Neutrophil (primary cell): Measurements from ENCODE around the gene UROC1.

Experiments
- H3K27ac ChIP-seq: fragments of 200-600 bp; sonication (generic); 2 replicates; pipeline ENCODE4 v1.5.1; 2016; ENCODE audit warnings: mild to moderate bottlenecking, moderate library complexity
- H3K27me3 ChIP-seq: fragments of 200-600 bp; sonication (generic); 2 replicates; pipeline ENCODE4 v1.6.0; 2016; ENCODE audit warnings: mild to moderate bottlenecking
- H3K36me3 ChIP-seq: fragments of 200-600 bp; sonication (generic); 2 replicates; pipeline ENCODE4 v1.5.1; 2017
- H3K4me1 ChIP-seq, 2 experiments: fragments of 200-600 bp in 1 of 2; sonication (generic) in 1 of 2; 1 replicate in 1 of 2; 2 replicates in 1 of 2; pipeline versions ENCODE4 v1.5.1 to v1.6.1; 2013 to 2016; ENCODE audit warnings: low read depth in 1 of 2, low read length in 1 of 2, mild to moderate bottlenecking in 1 of 2, moderate library complexity in 1 of 2; ENCODE audit not compliant: control insufficient read depth in 1 of 2, insufficient read depth in 1 of 2
- H3K4me3 ChIP-seq, 2 experiments: fragments of 200-600 bp in 1 of 2; sonication (generic) in 1 of 2; 1 replicate in 1 of 2; 2 replicates in 1 of 2; pipeline ENCODE4 v1.5.1; 2013 to 2016; ENCODE audit warnings: low read depth in 1 of 2, low read length in 1 of 2, mild to moderate bottlenecking in 1 of 2, moderate library complexity in 1 of 2
- H3K9me3 ChIP-seq: fragments of 200-600 bp; sonication (generic); 2 replicates; pipeline ENCODE4 v1.5.1; 2016
- TF ChIP-seq, protein P1 (sequence below): fragments of 200-600 bp; sonication (generic); IDR thresholded peaks from 2 replicates; pipeline ENCODE4 v1.5.1; 2016; ENCODE audit warnings: antibody characterized with exemption

UROC1 gene

DNA sequence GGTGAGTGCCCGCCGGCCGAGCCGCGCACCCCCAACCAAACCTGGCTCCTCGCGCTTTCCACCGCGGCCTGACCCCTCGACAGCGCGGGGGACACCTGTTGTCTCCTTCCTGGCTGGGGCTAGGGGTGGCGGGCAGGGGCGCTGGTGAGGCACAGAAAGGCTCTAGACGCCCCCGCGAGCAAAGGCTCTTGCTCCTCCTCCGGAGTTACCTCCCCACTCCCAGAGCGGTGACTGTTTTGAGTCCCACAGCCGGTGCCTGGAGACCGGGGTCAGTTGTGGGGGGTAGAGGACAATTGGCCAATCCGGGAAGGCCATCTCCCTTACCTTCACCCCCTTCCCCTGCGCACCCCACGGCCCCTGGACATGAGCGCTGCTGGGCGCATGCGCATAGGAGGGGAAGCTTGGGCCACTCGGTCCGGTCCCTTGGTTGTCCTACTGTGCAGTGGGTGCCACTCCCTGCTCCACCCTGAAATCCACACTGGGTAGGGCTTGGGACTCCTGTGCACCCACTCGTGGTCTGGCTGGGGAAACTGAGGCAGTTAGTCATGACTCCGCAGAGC, 6.9 kb upstream of the UROC1 start:
- Histone ChIP-seq H3K36me3 (no peaks in the 10 kb centered on the region), H3K4me1 (peaks cover 59 to 74% of the 10 kb centered on the region in 2 experiments), H3K9me3 (no peaks in the 10 kb centered on the region), H3K27ac (peak overlapping the region; percentile 72), H3K27me3 (peaks cover 24% of the 10 kb centered on the region), H3K4me3 (peak overlapping the region; percentile 74 to 82)
- TF ChIP-seq, protein P1, sequence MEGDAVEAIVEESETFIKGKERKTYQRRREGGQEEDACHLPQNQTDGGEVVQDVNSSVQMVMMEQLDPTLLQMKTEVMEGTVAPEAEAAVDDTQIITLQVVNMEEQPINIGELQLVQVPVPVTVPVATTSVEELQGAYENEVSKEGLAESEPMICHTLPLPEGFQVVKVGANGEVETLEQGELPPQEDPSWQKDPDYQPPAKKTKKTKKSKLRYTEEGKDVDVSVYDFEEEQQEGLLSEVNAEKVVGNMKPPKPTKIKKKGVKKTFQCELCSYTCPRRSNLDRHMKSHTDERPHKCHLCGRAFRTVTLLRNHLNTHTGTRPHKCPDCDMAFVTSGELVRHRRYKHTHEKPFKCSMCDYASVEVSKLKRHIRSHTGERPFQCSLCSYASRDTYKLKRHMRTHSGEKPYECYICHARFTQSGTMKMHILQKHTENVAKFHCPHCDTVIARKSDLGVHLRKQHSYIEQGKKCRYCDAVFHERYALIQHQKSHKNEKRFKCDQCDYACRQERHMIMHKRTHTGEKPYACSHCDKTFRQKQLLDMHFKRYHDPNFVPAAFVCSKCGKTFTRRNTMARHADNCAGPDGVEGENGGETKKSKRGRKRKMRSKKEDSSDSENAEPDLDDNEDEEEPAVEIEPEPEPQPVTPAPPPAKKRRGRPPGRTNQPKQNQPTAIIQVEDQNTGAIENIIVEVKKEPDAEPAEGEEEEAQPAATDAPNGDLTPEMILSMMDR = peak; percentile 13

DNA sequence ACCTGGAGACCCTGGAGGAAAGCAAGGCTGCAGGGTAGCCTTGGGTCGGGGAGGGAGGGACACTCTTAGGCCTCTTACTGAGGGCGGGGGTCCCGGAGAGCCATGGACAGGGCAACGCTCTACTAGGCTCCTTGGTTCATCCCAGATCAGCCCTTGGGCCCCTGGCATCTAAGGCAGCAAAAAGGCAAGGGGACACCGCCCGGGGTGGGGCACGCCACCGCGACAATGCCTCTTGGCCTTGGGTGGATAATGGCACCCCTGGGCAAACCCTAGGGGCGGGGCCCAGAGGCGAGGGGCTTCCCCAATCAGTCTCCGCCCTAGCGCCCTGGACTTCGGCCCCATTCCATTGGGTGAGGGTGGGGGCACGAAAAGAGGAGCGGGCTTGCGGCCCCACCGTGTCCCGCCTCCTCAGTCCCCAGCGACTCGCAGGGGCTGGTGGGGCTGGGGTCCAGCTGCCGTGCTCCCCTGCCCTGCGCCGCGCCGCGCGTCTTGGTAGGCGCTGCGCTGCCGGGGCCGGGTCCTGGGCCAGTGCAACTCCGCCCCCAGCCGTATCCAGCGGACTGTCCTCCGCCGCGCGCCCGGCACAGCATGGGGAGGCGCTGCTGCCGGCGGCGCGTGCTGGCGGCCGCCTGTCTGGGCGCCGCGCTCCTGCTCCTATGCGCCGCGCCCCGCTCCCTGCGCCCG, 6.3 kb upstream of the UROC1 start, which contains the start of gene CHST13:
TSS of gene CHST13 (plus strand) at position 411 of the 684 bp plus-strand sequence. CDS start at position 589, 178 bp downstream.
- Histone ChIP-seq H3K27me3 (peaks cover 24% of the 10 kb centered on the region), H3K4me1 (peaks cover 53 to 68% of the 10 kb centered on the region in 2 experiments), H3K9me3 (no peaks in the 10 kb centered on the region), H3K36me3 (no peaks in the 10 kb centered on the region), H3K4me3 (peak within 1 kb of the TSS; percentile 74 to 82), H3K27ac (peak within 1 kb of the TSS; percentile 72)
- TF ChIP-seq, protein P1 = peak; percentile 13

DNA sequence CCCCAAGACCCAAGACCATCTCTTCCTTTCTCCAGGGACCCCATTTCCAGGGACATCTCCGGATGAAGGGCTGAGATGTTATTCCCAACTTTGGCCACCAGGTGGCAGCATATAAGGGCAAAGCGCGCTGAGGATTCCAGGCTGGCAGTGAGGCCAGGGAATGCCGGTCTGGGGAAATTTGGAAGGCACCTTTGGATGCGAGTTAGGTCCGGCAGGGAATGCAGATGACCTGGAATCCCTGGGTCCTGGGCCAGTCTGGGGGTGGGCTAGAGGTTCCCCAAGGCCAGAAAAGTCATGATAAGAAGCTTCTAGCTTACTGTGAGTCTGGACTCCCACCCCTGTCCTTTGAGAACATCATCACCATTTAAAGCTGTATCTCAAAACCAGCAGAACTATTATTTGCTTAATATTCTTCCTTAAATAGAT, 4.8 kb upstream of the UROC1 start:
- Histone ChIP-seq H3K27ac (no peak overlapping the region), H3K27me3 (peaks cover 32% of the 10 kb centered on the region), H3K4me3 (no peak overlapping the region), H3K36me3 (no peaks in the 10 kb centered on the region), H3K4me1 (peaks cover 38 to 52% of the 10 kb centered on the region in 2 experiments), H3K9me3 (no peaks in the 10 kb centered on the region)
- TF ChIP-seq, protein P1 = peak; percentile 94

DNA sequence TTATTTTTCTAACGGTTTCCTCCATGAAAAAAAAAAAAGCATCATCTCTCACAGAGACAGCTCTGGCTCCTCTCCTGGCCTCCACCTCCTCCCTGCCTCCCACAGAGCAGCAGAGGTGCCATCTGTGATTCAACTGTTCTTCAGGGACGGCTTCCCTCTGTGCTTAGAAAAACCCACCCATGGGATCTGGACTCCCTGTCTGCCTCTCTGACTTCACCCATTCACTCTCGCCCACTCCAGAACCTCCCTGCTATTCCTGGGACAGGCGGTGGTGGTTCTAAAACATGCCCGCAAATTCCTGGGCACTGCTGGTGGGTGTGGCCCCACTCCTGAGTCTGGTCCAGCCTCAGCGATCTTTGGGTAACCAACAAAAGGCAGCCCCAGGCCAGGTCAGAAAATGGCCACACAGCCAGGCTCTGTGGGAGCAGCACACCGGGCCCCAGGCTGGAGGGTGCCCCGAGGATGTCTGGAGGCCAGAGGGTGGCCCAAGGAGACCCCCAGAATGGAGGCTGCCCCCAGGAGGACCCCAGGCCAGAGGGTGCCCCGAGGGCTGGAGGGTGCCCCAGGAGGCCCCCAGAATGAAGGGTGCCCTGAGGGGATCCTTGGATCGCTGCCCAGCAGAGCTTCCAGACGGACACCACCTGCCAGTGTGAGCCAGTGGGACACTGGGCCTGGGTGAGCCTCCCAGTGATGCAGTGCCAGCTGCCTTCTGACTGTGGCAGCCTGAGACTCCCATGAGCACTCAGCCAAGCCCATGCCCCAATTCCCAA, 3.7 kb upstream of the UROC1 start:
- TF ChIP-seq, protein P1 = no peak
- H3K27me3 ChIP-seq = peaks cover 32% of the 10 kb centered on the region
- no peaks in the 10 kb centered on the region for H3K9me3 ChIP-seq

DNA sequence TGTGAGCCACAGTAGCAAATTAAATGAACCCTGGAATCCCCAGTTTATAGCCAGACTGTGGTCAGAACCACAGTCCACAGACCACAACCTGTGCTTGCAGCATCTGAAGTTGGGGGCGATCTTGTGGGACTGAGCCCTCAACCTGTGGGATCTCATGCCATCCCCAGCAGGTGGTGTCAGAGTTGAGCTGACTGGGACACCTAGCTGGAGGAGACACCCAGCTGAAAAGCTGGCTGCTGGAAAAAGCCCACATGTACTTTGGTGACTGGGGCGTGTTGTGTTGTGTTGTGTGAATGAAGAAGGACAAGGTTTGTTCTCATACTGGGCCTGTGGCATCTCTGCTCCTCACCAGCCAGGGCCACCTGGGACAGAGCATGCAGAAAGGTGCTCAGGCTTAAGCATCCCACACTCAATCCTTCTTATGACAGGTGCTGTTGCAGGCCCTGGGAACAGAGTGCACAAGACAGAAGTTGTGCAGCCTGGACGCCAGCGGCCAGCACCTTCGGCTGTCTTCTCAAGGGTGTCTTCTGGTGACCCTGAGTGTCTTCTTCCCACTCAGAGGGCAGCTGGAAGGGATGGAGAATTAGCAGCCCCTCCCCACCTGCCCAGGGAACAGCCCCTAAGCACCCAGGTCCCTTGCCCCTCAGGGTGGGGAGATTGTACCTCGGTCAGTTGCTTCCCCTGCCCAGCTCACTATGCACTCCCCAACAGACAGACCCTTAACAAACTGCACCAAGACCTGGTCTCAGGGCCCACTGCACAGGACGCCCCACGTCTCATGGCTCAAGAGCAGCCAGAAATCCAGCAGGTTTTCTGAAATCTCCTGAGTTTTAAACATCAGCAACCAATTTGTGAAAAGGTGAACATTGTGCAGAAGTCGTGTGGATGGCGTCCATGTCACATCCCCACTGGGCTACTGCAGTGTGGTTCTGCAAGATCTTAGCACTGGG, 2.2 kb upstream of the UROC1 start:
- Histone ChIP-seq H3K36me3 (no peaks in the 10 kb centered on the region), H3K4me1 (peaks cover 12 to 26% of the 10 kb centered on the region in 2 experiments), H3K27ac (no peak overlapping the region), H3K4me3 (no peak overlapping the region), H3K9me3 (no peaks in the 10 kb centered on the region), H3K27me3 (peaks cover 26% of the 10 kb centered on the region)
- TF ChIP-seq, protein P1 = no peak

More for the DNA sequence above, 3.7 kb upstream of the UROC1 start:
- Histone ChIP-seq H3K4me1 (peaks cover 27 to 42% of the 10 kb centered on the region in 2 experiments), H3K27ac (no peak overlapping the region), H3K4me3 (no peak overlapping the region), H3K36me3 (no peaks in the 10 kb centered on the region)
